ENCODE data around the gene NCK2. TPM values are rescaled to one million over a fixed set of nuclear protein-coding genes. Genes with fewer than 3 reads are reported as not detected.

Gene NCK2
- total RNA-seq, 1 donor from 2014 or later: 90.0 TPM

DNA sequence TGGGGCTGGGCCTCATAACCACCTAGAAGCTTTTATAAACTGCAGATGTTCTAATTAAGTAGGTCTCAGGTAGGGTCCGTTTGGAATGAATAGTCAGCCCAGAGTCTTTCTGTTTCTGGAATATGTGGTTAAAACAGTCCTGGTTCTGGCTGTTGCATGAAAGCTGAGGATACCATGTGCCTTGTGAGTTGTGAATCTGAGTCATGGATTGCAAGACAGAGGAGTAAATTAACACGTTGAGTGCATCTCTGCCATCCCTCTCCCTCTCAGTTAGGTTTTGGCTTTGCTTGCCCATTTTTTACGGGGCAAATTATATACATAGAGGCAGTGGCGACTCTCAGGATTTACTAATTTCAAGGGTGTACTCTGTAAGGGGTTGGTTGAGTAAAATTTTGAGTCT, 59.1 kb downstream of the NCK2 start:
- no peak for DNase-seq (ENCODE audit: low read depth)
- no peaks in the 10 kb centered on the region for H3K27me3 ChIP-seq (ENCODE audit: control insufficient read depth, insufficient read depth, low read length)
- peaks cover 1% of the 10 kb centered on the region for H3K36me3 ChIP-seq (ENCODE audit: control insufficient read depth, insufficient read depth, low read length)
- TF ChIP-seq, protein P1, sequence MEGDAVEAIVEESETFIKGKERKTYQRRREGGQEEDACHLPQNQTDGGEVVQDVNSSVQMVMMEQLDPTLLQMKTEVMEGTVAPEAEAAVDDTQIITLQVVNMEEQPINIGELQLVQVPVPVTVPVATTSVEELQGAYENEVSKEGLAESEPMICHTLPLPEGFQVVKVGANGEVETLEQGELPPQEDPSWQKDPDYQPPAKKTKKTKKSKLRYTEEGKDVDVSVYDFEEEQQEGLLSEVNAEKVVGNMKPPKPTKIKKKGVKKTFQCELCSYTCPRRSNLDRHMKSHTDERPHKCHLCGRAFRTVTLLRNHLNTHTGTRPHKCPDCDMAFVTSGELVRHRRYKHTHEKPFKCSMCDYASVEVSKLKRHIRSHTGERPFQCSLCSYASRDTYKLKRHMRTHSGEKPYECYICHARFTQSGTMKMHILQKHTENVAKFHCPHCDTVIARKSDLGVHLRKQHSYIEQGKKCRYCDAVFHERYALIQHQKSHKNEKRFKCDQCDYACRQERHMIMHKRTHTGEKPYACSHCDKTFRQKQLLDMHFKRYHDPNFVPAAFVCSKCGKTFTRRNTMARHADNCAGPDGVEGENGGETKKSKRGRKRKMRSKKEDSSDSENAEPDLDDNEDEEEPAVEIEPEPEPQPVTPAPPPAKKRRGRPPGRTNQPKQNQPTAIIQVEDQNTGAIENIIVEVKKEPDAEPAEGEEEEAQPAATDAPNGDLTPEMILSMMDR (IDR thresholded peaks at IDR 0.05; ENCODE audit: insufficient read depth, low read length, severe bottlenecking): no peak
- FAIRE-seq: no peak
- no peak overlapping the region for H3K4me3 ChIP-seq (ENCODE audit: low read depth, low read length)

- TF ChIP-seq, protein P1 (IDR thresholded peaks at IDR 0.05; ENCODE audit: insufficient read depth, low read length, severe bottlenecking): no peak
- Histone ChIP-seq H3K4me3 (ENCODE audit: low read depth, low read length) (no peak overlapping the region), H3K27me3 (ENCODE audit: control insufficient read depth, insufficient read depth, low read length) (no peaks in the 10 kb centered on the region), H3K36me3 (ENCODE audit: control insufficient read depth, insufficient read depth, low read length) (peaks cover 1% of the 10 kb centered on the region)
- no peak for DNase-seq (ENCODE audit: low read depth)
- no peak for FAIRE-seq
Observed at GRCh38 chr2:105804266-105804665, 59.6 kb downstream of the NCK2 start.

DNA sequence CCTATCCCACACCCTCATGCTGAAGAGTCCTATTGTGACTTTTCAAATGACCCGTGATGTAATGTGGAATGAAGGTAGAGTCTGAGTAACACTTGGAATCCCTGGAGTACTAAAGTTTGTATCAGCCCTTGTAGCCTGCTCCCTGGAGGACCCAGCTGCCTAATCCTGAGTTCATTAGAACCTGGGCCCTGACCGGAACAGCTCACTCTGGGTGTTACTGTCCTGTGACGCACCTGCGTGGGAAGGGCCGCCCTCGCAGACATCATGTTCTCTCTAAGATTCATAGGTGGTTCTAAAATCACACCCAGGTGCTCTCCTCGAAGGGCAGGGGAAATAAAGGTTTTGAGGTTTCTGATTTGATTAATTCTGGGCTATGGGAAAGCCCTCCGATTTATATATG, 62.3 kb downstream of the NCK2 start:
- FAIRE-seq (no peak), DNase-seq (ENCODE audit: low read depth) (no peak)
- TF ChIP-seq, protein P1 (IDR thresholded peaks at IDR 0.05; ENCODE audit: insufficient read depth, low read length, severe bottlenecking): no peak
- Histone ChIP-seq H3K4me3 (ENCODE audit: low read depth, low read length) (no peak overlapping the region), H3K27me3 (ENCODE audit: control insufficient read depth, insufficient read depth, low read length) (no peaks in the 10 kb centered on the region), H3K36me3 (ENCODE audit: control insufficient read depth, insufficient read depth, low read length) (peaks cover 1% of the 10 kb centered on the region)

- Histone ChIP-seq H3K4me3 (ENCODE audit: low read depth, low read length) (no peak overlapping the region), H3K36me3 (ENCODE audit: control insufficient read depth, insufficient read depth, low read length) (no peaks in the 10 kb centered on the region), H3K27me3 (ENCODE audit: control insufficient read depth, insufficient read depth, low read length) (no peaks in the 10 kb centered on the region)
- TF ChIP-seq, protein P1 (IDR thresholded peaks at IDR 0.05; ENCODE audit: insufficient read depth, low read length, severe bottlenecking): no peak
- FAIRE-seq (no peak), DNase-seq (ENCODE audit: low read depth) (no peak)
Observed at GRCh38 chr2:105808423-105809096, 63.8 kb downstream of the NCK2 start.

DNA sequence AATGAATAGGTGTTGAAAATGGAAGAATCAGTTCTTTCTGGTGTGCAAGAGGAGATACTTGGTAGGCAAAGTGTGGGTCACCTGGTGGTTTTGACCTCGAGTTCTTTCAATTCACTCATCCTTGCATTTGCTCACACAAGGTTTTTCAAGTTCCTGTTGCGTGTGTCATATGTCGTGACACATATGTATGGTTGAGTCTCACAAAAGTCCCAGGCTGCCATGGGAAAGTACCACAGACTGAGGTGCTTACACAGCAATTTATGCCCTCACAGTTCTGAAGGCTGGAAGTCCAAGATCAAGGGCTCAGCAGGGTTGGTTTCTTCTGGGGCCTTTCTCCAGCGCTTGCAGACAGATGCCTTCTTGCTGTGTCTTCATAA, 64.4 kb downstream of the NCK2 start:
- DNase-seq (ENCODE audit: low read depth) (peak; percentile 48), FAIRE-seq (no peak)
- TF ChIP-seq, protein P1 (IDR thresholded peaks at IDR 0.05; ENCODE audit: insufficient read depth, low read length, severe bottlenecking): no peak
- Histone ChIP-seq H3K36me3 (ENCODE audit: control insufficient read depth, insufficient read depth, low read length) (no peaks in the 10 kb centered on the region), H3K4me3 (ENCODE audit: low read depth, low read length) (no peak overlapping the region), H3K27me3 (ENCODE audit: control insufficient read depth, insufficient read depth, low read length) (no peaks in the 10 kb centered on the region)

GRCh38 chr2:105809723-105810122, 65.0 kb downstream of the NCK2 start:
- no peak for DNase-seq (ENCODE audit: low read depth)
- Histone ChIP-seq H3K36me3 (ENCODE audit: control insufficient read depth, insufficient read depth, low read length) (no peaks in the 10 kb centered on the region), H3K27me3 (ENCODE audit: control insufficient read depth, insufficient read depth, low read length) (no peaks in the 10 kb centered on the region), H3K4me3 (ENCODE audit: low read depth, low read length) (no peak overlapping the region)
- FAIRE-seq: no peak
- TF ChIP-seq, protein P1 (IDR thresholded peaks at IDR 0.05; ENCODE audit: insufficient read depth, low read length, severe bottlenecking): no peak

Data from bronchial epithelial cell (primary cell).